Dendritic cell treated with granulocyte-macrophage colony-stimulating factor and Interleukin-4, amounts not matched to agents 40 ng/mL and 50 ng/mL, for 4 days (primary cell): ENCODE measurements around the gene CCR4.
A peak's percentile ranks its signal among the peaks of the same experiment; 100 is the strongest.
"Not testable (repeated sequence)": the region's sequence is repeated elsewhere in the genome, so short reads cannot be mapped to it uniquely, and the experiment has no call there.

Source experiments
- H3K27ac Mint-ChIP-seq: one replicate; pipeline ENCODE4 v1.8.0; 2022; ENCODE audit warnings: mild to moderate bottlenecking, mixed read lengths
- H3K27me3 Mint-ChIP-seq: one replicate; pipeline ENCODE4 v1.8.0; 2022; ENCODE audit warnings: mild to moderate bottlenecking, mixed read lengths
- H3K36me3 Mint-ChIP-seq: one replicate; pipeline ENCODE4 v1.8.0; 2022; ENCODE audit warnings: low read depth, mixed read lengths
- H3K4me1 Mint-ChIP-seq: one replicate; pipeline ENCODE4 v1.8.0; 2022; ENCODE audit warnings: low read depth, mixed read lengths
- H3K4me3 Mint-ChIP-seq: one replicate; pipeline ENCODE4 v1.8.0; 2022; ENCODE audit warnings: mild to moderate bottlenecking, moderate library complexity, mixed read lengths
- H3K9me3 Mint-ChIP-seq: one replicate; pipeline ENCODE4 v1.8.0; 2022; ENCODE audit warnings: mixed read lengths
- intact Hi-C: fragments of 100-400 bp; cut with micrococcal nuclease; formaldehyde crosslinking; loops from one replicate; pipeline ENCODE4 v1.15.0; 2022

Gene CCR4

GRCh38 chr3:32983124-32983523 is 31.7 kb downstream of the CCR4 start:
- Mint-ChIP-seq H3K27ac (no peak overlapping the region), H3K4me3 (no peak overlapping the region), H3K4me1 (peaks cover 5% of the 10 kb centered on the region)

GRCh38 chr3:32984918-32985317 is 33.5 kb downstream of the CCR4 start:
- H3K36me3 Mint-ChIP-seq, H3K27me3 Mint-ChIP-seq, H3K4me1 Mint-ChIP-seq, intact Hi-C loops, H3K9me3 Mint-ChIP-seq, H3K4me3 Mint-ChIP-seq, H3K27ac Mint-ChIP-seq: not testable (repeated sequence)

More at GRCh38 chr3:32983124-32983523, 31.7 kb downstream of the CCR4 start:
- Mint-ChIP-seq H3K9me3 (no peaks in the 10 kb centered on the region), H3K36me3 (no peaks in the 10 kb centered on the region), H3K27me3 (no peaks in the 10 kb centered on the region)
- intact Hi-C loops, result no loop called here

GRCh38 chr3:32989171-32989570 is 37.7 kb downstream of the CCR4 start:
- intact Hi-C loops, result no loop called here
- H3K4me1 Mint-ChIP-seq, result no peaks in the 10 kb centered on the region

GRCh38 chr3:32990116-32990515 is 38.7 kb downstream of the CCR4 start:
- no peaks in the 10 kb centered on the region for H3K9me3 Mint-ChIP-seq
- peaks cover 11% of the 10 kb centered on the region for H3K36me3 Mint-ChIP-seq
- no peaks in the 10 kb centered on the region for H3K27me3 Mint-ChIP-seq
- H3K4me1 Mint-ChIP-seq, result no peaks in the 10 kb centered on the region
- no peak overlapping the region for H3K27ac Mint-ChIP-seq
- intact Hi-C loops, result no loop called here
- no peak overlapping the region for H3K4me3 Mint-ChIP-seq

More at GRCh38 chr3:32989171-32989570, 37.7 kb downstream of the CCR4 start:
- no peaks in the 10 kb centered on the region for H3K27me3 Mint-ChIP-seq
- H3K36me3 Mint-ChIP-seq, result peaks cover 2% of the 10 kb centered on the region
- no peak overlapping the region for H3K4me3 Mint-ChIP-seq
- no peaks in the 10 kb centered on the region for H3K9me3 Mint-ChIP-seq
- H3K27ac Mint-ChIP-seq, result no peak overlapping the region

GRCh38 chr3:32991781-32992180 is 40.3 kb downstream of the CCR4 start:
- Mint-ChIP-seq H3K4me1 (no peaks in the 10 kb centered on the region), H3K36me3 (peaks cover 21% of the 10 kb centered on the region), H3K4me3 (no peak overlapping the region), H3K9me3 (no peaks in the 10 kb centered on the region), H3K27me3 (no peaks in the 10 kb centered on the region), H3K27ac (no peak overlapping the region)
- intact Hi-C loops, result no loop called here

GRCh38 chr3:32992310-32992686 is 40.9 kb downstream of the CCR4 start:
- Mint-ChIP-seq H3K27me3 (no peaks in the 10 kb centered on the region), H3K4me1 (no peaks in the 10 kb centered on the region), H3K27ac (no peak overlapping the region), H3K4me3 (no peak overlapping the region), H3K36me3 (peaks cover 26% of the 10 kb centered on the region), H3K9me3 (no peaks in the 10 kb centered on the region)
- intact Hi-C loops, result no loop called here

- intact Hi-C loops, result no loop called here
- no peak overlapping the region for H3K27ac Mint-ChIP-seq
These were observed 42.6 kb downstream of the CCR4 start for GRCh38 chr3:32994045-32994444.

DNA sequence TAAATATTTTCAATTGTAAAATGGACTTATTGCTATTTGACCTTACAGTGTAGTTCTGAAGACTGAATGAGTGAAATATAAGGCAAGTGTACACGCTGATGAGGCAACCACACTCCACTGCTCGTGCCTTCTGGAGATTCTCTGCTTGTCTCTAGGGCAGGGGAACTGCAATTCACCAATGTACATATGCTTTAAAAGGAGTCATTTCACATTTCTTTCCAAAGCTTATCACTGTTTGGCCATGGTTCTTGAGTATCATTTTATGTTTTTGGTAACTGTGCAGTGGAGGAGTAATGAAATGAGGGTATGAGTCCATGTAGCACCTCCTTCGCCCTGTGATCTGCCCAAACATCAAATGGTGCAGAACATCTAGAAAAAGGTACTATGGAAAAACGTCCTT is 43.7 kb downstream of the CCR4 start:
- no peaks in the 10 kb centered on the region for H3K27me3 Mint-ChIP-seq
- peaks cover 53% of the 10 kb centered on the region for H3K36me3 Mint-ChIP-seq
- no peak overlapping the region for H3K27ac Mint-ChIP-seq
- H3K4me1 Mint-ChIP-seq, result no peaks in the 10 kb centered on the region
- intact Hi-C loops, result no loop called here
- no peaks in the 10 kb centered on the region for H3K9me3 Mint-ChIP-seq
- H3K4me3 Mint-ChIP-seq, result no peak overlapping the region

More at GRCh38 chr3:32994045-32994444, 42.6 kb downstream of the CCR4 start:
- H3K27me3 Mint-ChIP-seq, result no peaks in the 10 kb centered on the region
- H3K9me3 Mint-ChIP-seq, result no peaks in the 10 kb centered on the region
- H3K4me1 Mint-ChIP-seq, result no peaks in the 10 kb centered on the region
- H3K36me3 Mint-ChIP-seq, result peaks cover 42% of the 10 kb centered on the region
- no peak overlapping the region for H3K4me3 Mint-ChIP-seq

- Mint-ChIP-seq H3K4me3 (no peak overlapping the region), H3K27ac (no peak overlapping the region), H3K4me1 (no peaks in the 10 kb centered on the region), H3K9me3 (no peaks in the 10 kb centered on the region), H3K27me3 (no peaks in the 10 kb centered on the region), H3K36me3 (peaks cover 64% of the 10 kb centered on the region)
- intact Hi-C loops, result no loop called here
These were observed 44.8 kb downstream of the CCR4 start for GRCh38 chr3:32996048-32996754.

GRCh38 chr3:32996755-32997091 is 45.3 kb downstream of the CCR4 start:
- intact Hi-C loops, result no loop called here
- no peaks in the 10 kb centered on the region for H3K27me3 Mint-ChIP-seq
- no peaks in the 10 kb centered on the region for H3K4me1 Mint-ChIP-seq
- H3K36me3 Mint-ChIP-seq, result peaks cover 69% of the 10 kb centered on the region
- no peak overlapping the region for H3K27ac Mint-ChIP-seq
- H3K4me3 Mint-ChIP-seq, result no peak overlapping the region
- no peaks in the 10 kb centered on the region for H3K9me3 Mint-ChIP-seq

GRCh38 chr3:32998631-32999451 is 47.4 kb downstream of the CCR4 start:
- peaks cover 88% of the 10 kb centered on the region for H3K36me3 Mint-ChIP-seq
- no peak overlapping the region for H3K27ac Mint-ChIP-seq
- H3K27me3 Mint-ChIP-seq, result no peaks in the 10 kb centered on the region
- intact Hi-C loops, result no loop called here
- no peaks in the 10 kb centered on the region for H3K9me3 Mint-ChIP-seq
- no peaks in the 10 kb centered on the region for H3K4me1 Mint-ChIP-seq
- no peak overlapping the region for H3K4me3 Mint-ChIP-seq

DNA sequence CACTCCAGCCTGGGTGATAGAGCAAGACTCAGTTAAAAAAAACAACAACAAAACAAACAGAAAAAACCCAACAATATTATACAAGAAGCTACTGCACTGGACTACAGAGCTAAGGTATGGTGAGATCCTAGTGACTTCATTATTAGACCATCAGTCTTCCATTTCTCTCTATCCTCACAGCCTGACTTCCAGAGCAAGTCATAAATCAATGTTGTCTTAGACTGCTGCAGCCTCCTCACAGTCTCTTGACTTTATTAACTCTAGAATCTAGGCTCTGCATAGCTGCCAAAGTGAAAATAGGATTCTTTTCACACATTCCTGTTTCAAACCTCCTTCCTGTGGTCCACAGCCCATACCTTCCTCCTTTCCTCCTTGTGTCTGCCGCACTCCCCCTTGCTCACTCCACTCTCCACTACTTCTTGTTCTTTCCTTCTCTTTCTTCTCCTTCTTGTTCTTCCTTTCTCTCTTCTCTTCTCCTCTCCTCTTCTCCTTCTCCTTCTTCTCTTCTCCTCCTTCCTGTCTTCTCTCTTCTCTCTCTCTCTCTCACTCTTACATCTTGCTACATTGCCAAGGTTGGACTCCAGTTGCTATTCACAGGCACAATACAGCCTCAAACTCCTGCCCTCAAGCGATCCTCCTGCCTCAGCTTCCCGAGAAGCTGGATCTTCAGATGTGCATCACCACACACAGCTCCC is 49.4 kb downstream of the CCR4 start:
- no peaks in the 10 kb centered on the region for H3K4me1 Mint-ChIP-seq
- no peaks in the 10 kb centered on the region for H3K9me3 Mint-ChIP-seq
- H3K36me3 Mint-ChIP-seq, result peaks cover 92% of the 10 kb centered on the region
- H3K27ac Mint-ChIP-seq, result peak overlapping the region; percentile 7
- intact Hi-C loops, result no loop called here
- H3K4me3 Mint-ChIP-seq, result no peak overlapping the region
- H3K27me3 Mint-ChIP-seq, result no peaks in the 10 kb centered on the region

DNA sequence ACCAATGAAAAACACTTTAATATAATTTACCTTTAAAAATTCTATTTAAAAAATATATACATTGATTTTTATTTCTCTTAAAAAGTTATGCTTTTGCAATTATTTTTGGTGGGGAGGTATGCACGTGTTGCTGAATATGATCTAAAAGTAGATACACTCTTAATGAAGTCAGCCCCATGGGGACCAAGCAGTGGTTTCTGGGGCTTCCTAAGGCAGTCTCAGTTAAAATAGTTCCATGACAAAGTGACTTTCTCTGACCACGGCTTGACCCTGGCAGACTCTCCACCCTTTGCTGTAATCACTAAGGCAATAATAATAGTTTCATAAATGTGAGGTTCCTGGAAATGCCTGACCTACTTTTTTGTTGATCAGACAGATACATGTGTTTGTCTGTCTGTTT is 50.4 kb downstream of the CCR4 start:
- intact Hi-C loops, result no loop called here
- Mint-ChIP-seq H3K9me3 (no peaks in the 10 kb centered on the region), H3K4me1 (no peaks in the 10 kb centered on the region), H3K27me3 (no peaks in the 10 kb centered on the region), H3K27ac (peak overlapping the region; percentile 26), H3K4me3 (no peak overlapping the region), H3K36me3 (peaks cover 97% of the 10 kb centered on the region)

GRCh38 chr3:33003308-33003707 is 51.9 kb downstream of the CCR4 start:
- Mint-ChIP-seq H3K9me3 (no peaks in the 10 kb centered on the region), H3K4me3 (no peak overlapping the region), H3K27me3 (no peaks in the 10 kb centered on the region), H3K4me1 (peaks cover 3% of the 10 kb centered on the region), H3K36me3 (peaks cover 98% of the 10 kb centered on the region), H3K27ac (no peak overlapping the region)
- intact Hi-C loops, result no loop called here
